Activated CD4-positive, CD25-positive, alpha-beta regulatory T cell treated with anti-CD3 and anti-CD28 coated beads, Interleukin-2, amount 50 U/mL, for 16 hours (primary cell): Measurements from ENCODE around the gene KXD1.

Experiments
- DNase-seq: peaks from one replicate; pipeline ENCODE4 v3.0.0-alpha.2; 2020; ENCODE audit warnings: low read depth, low spot score

The KXD1 gene

GRCh38 chr19:18612772-18613588 lies 55.3 kb downstream of the KXD1 start, which contains the start of gene TMEM59L:
TMEM59L (plus strand) TSS chr19:18612870; CDS start chr19:18612959, 89 bp downstream.
- no peak for DNase-seq

- DNase-seq, result no peak
Measured at GRCh38 chr19:18613589-18614234, 56.0 kb downstream of the KXD1 start.

- DNase-seq, result no peak
Measured at GRCh38 chr19:18616023-18616422, 58.4 kb downstream of the KXD1 start.

GRCh38 chr19:18617562-18617961 lies 59.9 kb downstream of the KXD1 start:
- no peak for DNase-seq

- no peak for DNase-seq
Measured at GRCh38 chr19:18618236-18618635, 60.6 kb downstream of the KXD1 start.
